Measurements from ENCODE around the gene PEBP1. TPM values are rescaled to one million over a fixed set of nuclear protein-coding genes. Genes with fewer than 3 reads are reported as not detected.

Gene PEBP1
- total RNA-seq, 1 donor from 2014 or later = 216 TPM

DNA sequence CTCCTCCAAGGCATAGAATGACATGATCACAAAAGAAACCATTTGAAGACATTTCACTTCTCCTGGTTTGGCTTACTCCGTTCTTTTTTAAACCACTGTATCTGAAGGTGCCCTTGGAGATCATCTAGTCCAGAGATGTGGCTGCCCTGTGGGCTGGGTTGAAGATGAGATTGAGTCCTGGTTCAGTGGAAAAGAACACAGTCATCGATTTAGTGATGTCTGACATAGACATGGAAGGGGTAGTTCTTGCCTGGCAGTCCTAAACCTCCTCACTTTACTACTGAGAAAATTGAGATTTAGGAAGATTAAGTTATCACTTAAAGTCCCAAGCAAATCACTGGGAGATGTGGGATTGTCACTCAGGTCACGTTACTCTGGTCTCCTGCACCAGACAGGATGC, 34.9 kb upstream of the PEBP1 start:
- Mint-ChIP-seq H3K27me3 (no peaks in the 10 kb centered on the region), H3K9me3 (ENCODE audit: low read depth) (no peaks in the 10 kb centered on the region), H3K4me3 (ENCODE audit: low read depth) (no peak overlapping the region), H3K36me3 (ENCODE audit: insufficient read depth) (no peaks in the 10 kb centered on the region), H3K27ac (no peak overlapping the region), H3K4me1 (ENCODE audit: low read depth) (peaks cover 10% of the 10 kb centered on the region)
- TF ChIP-seq CTCF (IDR thresholded peaks at IDR 0.05; ENCODE audit: unreplicated experiment) = no peak
- DNase-seq (ENCODE audit: low spot score, unreplicated experiment) = no peak

- Mint-ChIP-seq H3K36me3 (ENCODE audit: insufficient read depth) (no peaks in the 10 kb centered on the region), H3K27me3 (no peaks in the 10 kb centered on the region), H3K27ac (peak overlapping the region; percentile 27), H3K9me3 (ENCODE audit: low read depth) (no peaks in the 10 kb centered on the region), H3K4me3 (ENCODE audit: low read depth) (peak overlapping the region; percentile 40), H3K4me1 (ENCODE audit: low read depth) (peaks cover 14% of the 10 kb centered on the region)
- TF ChIP-seq CTCF (IDR thresholded peaks at IDR 0.05; ENCODE audit: unreplicated experiment) = no peak
- DNase-seq (ENCODE audit: low spot score, unreplicated experiment) = no peak
These were observed 33.9 kb upstream of the PEBP1 start for GRCh38 chr12:118102070-118102469.

DNA sequence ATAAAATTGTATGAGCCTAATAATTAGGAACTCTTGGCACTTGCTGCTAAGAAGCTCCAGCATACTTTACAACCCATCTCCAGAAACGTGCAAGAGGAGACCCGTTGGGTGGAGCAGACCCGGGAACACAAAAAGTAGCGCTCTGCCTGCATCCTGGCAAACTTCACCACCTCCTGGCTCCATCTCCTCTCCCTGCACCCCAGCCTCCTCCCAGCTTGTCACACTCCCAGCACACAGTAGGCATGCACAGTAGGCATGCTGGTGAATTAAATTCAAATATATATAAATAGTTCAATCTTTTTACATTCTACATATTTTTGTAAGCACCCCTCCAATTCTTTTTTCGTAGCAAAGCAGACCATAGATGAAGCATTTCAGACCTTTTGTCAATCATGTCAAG, 33.3 kb upstream of the PEBP1 start:
- Mint-ChIP-seq H3K36me3 (ENCODE audit: insufficient read depth) (no peaks in the 10 kb centered on the region), H3K27ac (peak overlapping the region; percentile 90)

DNA sequence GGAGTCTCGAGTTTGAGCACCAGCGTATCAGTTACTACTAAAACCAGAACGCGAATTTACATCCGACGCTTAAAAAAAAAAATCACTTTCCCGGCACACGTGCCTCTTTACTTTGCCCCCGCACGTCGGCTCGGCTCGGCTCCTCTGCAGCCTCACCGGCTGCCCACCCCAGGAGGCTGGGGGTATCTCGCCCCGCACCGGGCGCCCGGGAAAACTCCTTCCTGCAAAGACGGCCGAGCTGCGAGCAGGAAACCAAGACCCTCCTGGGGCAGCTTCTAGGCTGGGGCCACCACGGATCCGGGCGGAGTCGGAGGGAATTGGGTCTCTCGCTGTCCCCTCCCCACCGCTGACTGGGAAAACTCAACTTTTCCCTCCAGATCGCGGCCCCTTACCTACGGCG, 32.7 kb upstream of the PEBP1 start:
- DNase-seq (ENCODE audit: low spot score, unreplicated experiment) = peak; percentile 37
- H3K4me3 Mint-ChIP-seq (ENCODE audit: low read depth) = peak overlapping the region; percentile 88
- no peaks in the 10 kb centered on the region for H3K36me3 Mint-ChIP-seq (ENCODE audit: insufficient read depth)
- peak overlapping the region; percentile 90 for H3K27ac Mint-ChIP-seq
- no peaks in the 10 kb centered on the region for H3K9me3 Mint-ChIP-seq (ENCODE audit: low read depth)
- no peak for TF ChIP-seq CTCF (IDR thresholded peaks at IDR 0.05; ENCODE audit: unreplicated experiment)
- no peaks in the 10 kb centered on the region for H3K27me3 Mint-ChIP-seq
- H3K4me1 Mint-ChIP-seq (ENCODE audit: low read depth) = peaks cover 16% of the 10 kb centered on the region

More for the DNA sequence above, 33.3 kb upstream of the PEBP1 start:
- Mint-ChIP-seq H3K9me3 (ENCODE audit: low read depth) (no peaks in the 10 kb centered on the region), H3K4me3 (ENCODE audit: low read depth) (peak overlapping the region; percentile 88), H3K4me1 (ENCODE audit: low read depth) (peaks cover 16% of the 10 kb centered on the region), H3K27me3 (no peaks in the 10 kb centered on the region)
- no peak for DNase-seq (ENCODE audit: low spot score, unreplicated experiment)
- TF ChIP-seq CTCF (IDR thresholded peaks at IDR 0.05; ENCODE audit: unreplicated experiment) = no peak

DNA sequence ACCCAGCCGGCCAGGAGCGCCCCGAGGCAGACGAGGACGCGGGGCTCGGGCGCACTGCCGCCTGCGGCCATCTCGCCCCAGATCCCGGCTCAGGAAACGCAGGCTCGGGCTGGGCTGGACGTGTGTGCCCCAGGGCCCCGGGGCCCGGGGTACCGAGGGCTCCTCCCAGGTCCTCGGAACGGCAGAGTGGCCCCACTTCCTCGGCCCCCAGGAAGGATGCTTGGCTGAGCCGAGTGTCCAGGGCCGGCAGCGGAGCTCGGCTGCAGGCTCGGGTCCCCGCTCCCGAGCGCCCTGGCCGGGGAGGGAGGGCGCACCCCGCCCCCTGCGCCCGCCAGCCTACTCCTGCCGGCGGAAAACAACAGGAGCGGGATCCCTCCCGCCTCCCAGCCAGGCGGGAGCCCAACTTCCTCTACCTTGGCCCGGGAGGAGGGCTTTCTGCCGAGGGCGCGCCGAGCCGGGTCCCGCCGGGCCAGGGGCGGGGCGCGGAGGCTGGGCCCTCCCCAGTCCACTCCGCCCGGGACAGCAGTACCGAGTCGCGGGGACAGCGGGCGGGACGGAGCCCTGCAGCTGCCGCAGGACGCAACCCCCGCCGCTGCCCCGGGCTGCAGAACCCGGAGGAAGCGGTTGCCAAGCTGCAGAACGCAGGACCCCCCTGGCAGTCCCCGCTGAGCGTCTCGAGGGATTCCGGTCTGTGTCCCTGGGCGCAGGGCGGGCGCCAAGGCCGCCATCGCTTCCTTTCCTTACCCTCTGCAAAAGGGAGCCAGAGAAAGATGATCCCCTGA, 32.1 kb upstream of the PEBP1 start, which contains the start of gene VSIG10:
TSS of gene VSIG10 (minus strand) at position 411 of the 782 bp plus-strand sequence. CDS start at position 71, 340 bp downstream.
- Mint-ChIP-seq H3K4me3 (ENCODE audit: low read depth) (peak within 1 kb of the TSS; percentile 88), H3K4me1 (ENCODE audit: low read depth) (peaks cover 12% of the 10 kb centered on the region), H3K27me3 (no peaks in the 10 kb centered on the region), H3K27ac (peak within 1 kb of the TSS; percentile 90), H3K36me3 (ENCODE audit: insufficient read depth) (no peaks in the 10 kb centered on the region), H3K9me3 (ENCODE audit: low read depth) (no peaks in the 10 kb centered on the region)
- TF ChIP-seq CTCF (IDR thresholded peaks at IDR 0.05; ENCODE audit: unreplicated experiment) = peak; percentile 4
- DNase-seq (ENCODE audit: low spot score, unreplicated experiment) = peak; percentile 58

All from progenitor cell of endocrine pancreas (in vitro differentiated cells).